K562 (cell line): ENCODE measurements around the gene SLC39A5. TPM values are rescaled to one million over a fixed set of nuclear protein-coding genes. Genes with fewer than 3 reads are reported as not detected.

Source experiments
- BRCA1 ChIP-seq, 2 experiments: fragments of 450-650 bp in 1 of 2; sonication (generic) in 1 of 2; formaldehyde crosslinking in 1 of 2; IDR thresholded peaks; 2 replicates each; pipeline versions ENCODE4 v1.5.0 to v1.6.1; 2017 to 2020; ENCODE audit warnings: mild to moderate bottlenecking in 1 of 2, missing genetic modification reagents in 1 of 2
- CBX2 ChIP-seq: fragments of 200-600 bp; sonication (generic); IDR thresholded peaks from one replicate; pipeline ENCODE4 v1.6.1; 2012; ENCODE audit warnings: mild to moderate bottlenecking, low read length, inconsistent platforms; ENCODE audit not compliant: insufficient read depth, poor library complexity, severe bottlenecking
- CREM ChIP-seq: IDR thresholded peaks from 2 replicates; pipeline ENCODE4 v1.6.1; 2014; ENCODE audit warnings: antibody characterized with exemption, low read depth
- EP300 ChIP-seq: IDR thresholded peaks from 2 replicates; pipeline ENCODE4 v1.6.1; 2012; ENCODE audit warnings: low read length, improper control_type of control experiment
- GTF2F1 ChIP-seq: IDR thresholded peaks from 2 replicates; pipeline ENCODE4 v1.6.1; 2011; ENCODE audit warnings: low read depth, low read length, improper control_type of control experiment
- KAT8 ChIP-seq: fragments of 450-650 bp; IDR thresholded peaks from 2 replicates; pipeline ENCODE4 v1.6.1; 2016; ENCODE audit warnings: low read depth, mild to moderate bottlenecking
- MCM2 ChIP-seq: fragments of 450-650 bp; IDR thresholded peaks from 2 replicates; pipeline ENCODE4 v1.6.1; 2017; ENCODE audit warnings: low read depth, mild to moderate bottlenecking
- NR2F6 ChIP-seq: fragments of 450-650 bp; formaldehyde crosslinking; IDR thresholded peaks from 2 replicates; pipeline ENCODE4 v1.4.0; 2020; ENCODE audit warnings: mild to moderate bottlenecking
- TEAD2 ChIP-seq: fragments of 450-650 bp; IDR thresholded peaks from 2 replicates; pipeline ENCODE4 v1.6.1; 2016; ENCODE audit warnings: missing genetic modification characterization, control low read depth, missing compliant biosample characterization
- THRAP3 ChIP-seq: fragments of 450-650 bp; IDR thresholded peaks from 2 replicates; pipeline ENCODE4 v1.6.1; 2016; ENCODE audit warnings: mild to moderate bottlenecking, inconsistent platforms, borderline replicate concordance
- ZNF224 ChIP-seq: sonication (generic); formaldehyde crosslinking; IDR thresholded peaks from 2 replicates; pipeline ENCODE4 v1.8.0; 2022; ENCODE audit warnings: mild to moderate bottlenecking, missing genetic modification reagents
- ZNF395 ChIP-seq: fragments of 200-800 bp; sonication (Bioruptor generic); IDR thresholded peaks from 2 replicates; pipeline ENCODE4 v1.6.1; 2017; ENCODE audit warnings: missing genetic modification characterization, missing compliant biosample characterization
- ZNF444 ChIP-seq: fragments of 250-450 bp; sonication (Bioruptor Pico); IDR thresholded peaks from 2 replicates; pipeline ENCODE4 v1.4.0; 2020; ENCODE audit warnings: mild to moderate bottlenecking, moderate library complexity
- polyA plus RNA-seq, 8 experiments: library from polyadenylated mRNA; depleted of rRNA in 4 of 8; stranded (reverse) in 5 of 8; unstranded in 3 of 8; fragments of >200 nt; fragmentation: Nextera tagmentation in 2 of 8; fragmentation: Illumina TruSeq in 1 of 8; extraction: Ambion mirVana in 2 of 8; extraction: Trizol in 1 of 8; gene quantifications; 2 replicates each; pipeline versions ENCODE4 v1.2.1 to v1.2.3, GENCODE V29; 2011 to 2014; ENCODE audit warnings: inconsistent platforms in 1 of 8, missing spikeins in 1 of 8
- total RNA-seq, 7 experiments: library from RNA; depleted of rRNA in 6 of 7; stranded (reverse); fragments of >200 nt in 6 of 7; fragmentation: Illumina TruSeq in 2 of 7; extraction: Trizol in 2 of 7; gene quantifications; 2 replicates each; pipeline versions ENCODE4 v1.2.1 to v1.2.3, GENCODE V29; 2011 to 2021; ENCODE audit warnings: low replicate concordance in 1 of 7
- TF ChIP-seq, protein P1 (sequence below): sonication (generic); formaldehyde crosslinking; IDR thresholded peaks from 2 replicates; pipeline ENCODE4 v1.8.0; 2022; ENCODE audit warnings: mild to moderate bottlenecking, missing genetic modification reagents
- TF ChIP-seq, protein P2 (sequence below): fragments of 200-600 bp; sonication (generic); IDR thresholded peaks from one replicate; pipeline ENCODE4 v1.6.1; 2012; ENCODE audit warnings: mild to moderate bottlenecking, low read depth, low read length, inconsistent platforms

The SLC39A5 gene
- total and polyA plus RNA-seq, 9 of the 15 experiments (the other 6 are each of a cell fraction or from before 2014, with no cell fraction given) = 0.08 to 0.10 TPM; not detected in 7

DNA sequence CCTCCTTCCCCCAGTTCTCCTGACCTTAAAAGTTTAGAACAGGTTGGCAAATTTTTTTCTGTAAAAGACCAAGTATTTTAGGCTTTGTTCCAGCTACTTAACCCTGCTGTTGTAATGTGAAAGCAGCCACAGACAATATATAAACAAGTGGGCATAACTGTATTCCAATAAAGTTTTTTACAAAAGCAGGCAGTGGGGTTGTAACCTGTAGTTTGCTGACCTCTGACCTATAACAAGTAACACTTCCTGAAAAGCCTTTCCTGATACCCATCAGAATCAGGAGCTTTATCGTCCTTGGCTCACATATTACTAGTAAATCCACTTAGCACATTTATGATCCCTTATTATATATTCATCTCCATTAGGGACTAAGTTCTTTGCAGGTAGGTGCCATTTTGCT lies 27.5 kb upstream of the SLC39A5 start (continued):
- TF ChIP-seq CBX2 (no peak), ZNF395 (CRISPR knock-in tag) (no peak), NR2F6 (CRISPR knock-in tag) (0 out of 2 replicates have a peak, but pooled peaks have one; percentile 54), TEAD2 (no peak), CREM (no peak), KAT8 (0 out of 2 replicates have a peak, but pooled peaks have one; percentile 24), THRAP3 (no peak), GTF2F1 (no peak), EP300 (no peak; the same call in 1 of the 2 replicates), MCM2 (no peak), BRCA1 (IDR thresholded peaks at IDR 0.05) (no peak), BRCA1 (CRISPR knock-in tag; IDR thresholded peaks at IDR 0.05) (no peak), ZNF224 (CRISPR knock-in tag) (no peak), ZNF444 (CRISPR knock-in tag) (no peak)
- TF ChIP-seq, protein P1, sequence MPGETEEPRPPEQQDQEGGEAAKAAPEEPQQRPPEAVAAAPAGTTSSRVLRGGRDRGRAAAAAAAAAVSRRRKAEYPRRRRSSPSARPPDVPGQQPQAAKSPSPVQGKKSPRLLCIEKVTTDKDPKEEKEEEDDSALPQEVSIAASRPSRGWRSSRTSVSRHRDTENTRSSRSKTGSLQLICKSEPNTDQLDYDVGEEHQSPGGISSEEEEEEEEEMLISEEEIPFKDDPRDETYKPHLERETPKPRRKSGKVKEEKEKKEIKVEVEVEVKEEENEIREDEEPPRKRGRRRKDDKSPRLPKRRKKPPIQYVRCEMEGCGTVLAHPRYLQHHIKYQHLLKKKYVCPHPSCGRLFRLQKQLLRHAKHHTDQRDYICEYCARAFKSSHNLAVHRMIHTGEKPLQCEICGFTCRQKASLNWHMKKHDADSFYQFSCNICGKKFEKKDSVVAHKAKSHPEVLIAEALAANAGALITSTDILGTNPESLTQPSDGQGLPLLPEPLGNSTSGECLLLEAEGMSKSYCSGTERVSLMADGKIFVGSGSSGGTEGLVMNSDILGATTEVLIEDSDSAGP (CRISPR knock-in tag) = no peak
- TF ChIP-seq, protein P2, sequence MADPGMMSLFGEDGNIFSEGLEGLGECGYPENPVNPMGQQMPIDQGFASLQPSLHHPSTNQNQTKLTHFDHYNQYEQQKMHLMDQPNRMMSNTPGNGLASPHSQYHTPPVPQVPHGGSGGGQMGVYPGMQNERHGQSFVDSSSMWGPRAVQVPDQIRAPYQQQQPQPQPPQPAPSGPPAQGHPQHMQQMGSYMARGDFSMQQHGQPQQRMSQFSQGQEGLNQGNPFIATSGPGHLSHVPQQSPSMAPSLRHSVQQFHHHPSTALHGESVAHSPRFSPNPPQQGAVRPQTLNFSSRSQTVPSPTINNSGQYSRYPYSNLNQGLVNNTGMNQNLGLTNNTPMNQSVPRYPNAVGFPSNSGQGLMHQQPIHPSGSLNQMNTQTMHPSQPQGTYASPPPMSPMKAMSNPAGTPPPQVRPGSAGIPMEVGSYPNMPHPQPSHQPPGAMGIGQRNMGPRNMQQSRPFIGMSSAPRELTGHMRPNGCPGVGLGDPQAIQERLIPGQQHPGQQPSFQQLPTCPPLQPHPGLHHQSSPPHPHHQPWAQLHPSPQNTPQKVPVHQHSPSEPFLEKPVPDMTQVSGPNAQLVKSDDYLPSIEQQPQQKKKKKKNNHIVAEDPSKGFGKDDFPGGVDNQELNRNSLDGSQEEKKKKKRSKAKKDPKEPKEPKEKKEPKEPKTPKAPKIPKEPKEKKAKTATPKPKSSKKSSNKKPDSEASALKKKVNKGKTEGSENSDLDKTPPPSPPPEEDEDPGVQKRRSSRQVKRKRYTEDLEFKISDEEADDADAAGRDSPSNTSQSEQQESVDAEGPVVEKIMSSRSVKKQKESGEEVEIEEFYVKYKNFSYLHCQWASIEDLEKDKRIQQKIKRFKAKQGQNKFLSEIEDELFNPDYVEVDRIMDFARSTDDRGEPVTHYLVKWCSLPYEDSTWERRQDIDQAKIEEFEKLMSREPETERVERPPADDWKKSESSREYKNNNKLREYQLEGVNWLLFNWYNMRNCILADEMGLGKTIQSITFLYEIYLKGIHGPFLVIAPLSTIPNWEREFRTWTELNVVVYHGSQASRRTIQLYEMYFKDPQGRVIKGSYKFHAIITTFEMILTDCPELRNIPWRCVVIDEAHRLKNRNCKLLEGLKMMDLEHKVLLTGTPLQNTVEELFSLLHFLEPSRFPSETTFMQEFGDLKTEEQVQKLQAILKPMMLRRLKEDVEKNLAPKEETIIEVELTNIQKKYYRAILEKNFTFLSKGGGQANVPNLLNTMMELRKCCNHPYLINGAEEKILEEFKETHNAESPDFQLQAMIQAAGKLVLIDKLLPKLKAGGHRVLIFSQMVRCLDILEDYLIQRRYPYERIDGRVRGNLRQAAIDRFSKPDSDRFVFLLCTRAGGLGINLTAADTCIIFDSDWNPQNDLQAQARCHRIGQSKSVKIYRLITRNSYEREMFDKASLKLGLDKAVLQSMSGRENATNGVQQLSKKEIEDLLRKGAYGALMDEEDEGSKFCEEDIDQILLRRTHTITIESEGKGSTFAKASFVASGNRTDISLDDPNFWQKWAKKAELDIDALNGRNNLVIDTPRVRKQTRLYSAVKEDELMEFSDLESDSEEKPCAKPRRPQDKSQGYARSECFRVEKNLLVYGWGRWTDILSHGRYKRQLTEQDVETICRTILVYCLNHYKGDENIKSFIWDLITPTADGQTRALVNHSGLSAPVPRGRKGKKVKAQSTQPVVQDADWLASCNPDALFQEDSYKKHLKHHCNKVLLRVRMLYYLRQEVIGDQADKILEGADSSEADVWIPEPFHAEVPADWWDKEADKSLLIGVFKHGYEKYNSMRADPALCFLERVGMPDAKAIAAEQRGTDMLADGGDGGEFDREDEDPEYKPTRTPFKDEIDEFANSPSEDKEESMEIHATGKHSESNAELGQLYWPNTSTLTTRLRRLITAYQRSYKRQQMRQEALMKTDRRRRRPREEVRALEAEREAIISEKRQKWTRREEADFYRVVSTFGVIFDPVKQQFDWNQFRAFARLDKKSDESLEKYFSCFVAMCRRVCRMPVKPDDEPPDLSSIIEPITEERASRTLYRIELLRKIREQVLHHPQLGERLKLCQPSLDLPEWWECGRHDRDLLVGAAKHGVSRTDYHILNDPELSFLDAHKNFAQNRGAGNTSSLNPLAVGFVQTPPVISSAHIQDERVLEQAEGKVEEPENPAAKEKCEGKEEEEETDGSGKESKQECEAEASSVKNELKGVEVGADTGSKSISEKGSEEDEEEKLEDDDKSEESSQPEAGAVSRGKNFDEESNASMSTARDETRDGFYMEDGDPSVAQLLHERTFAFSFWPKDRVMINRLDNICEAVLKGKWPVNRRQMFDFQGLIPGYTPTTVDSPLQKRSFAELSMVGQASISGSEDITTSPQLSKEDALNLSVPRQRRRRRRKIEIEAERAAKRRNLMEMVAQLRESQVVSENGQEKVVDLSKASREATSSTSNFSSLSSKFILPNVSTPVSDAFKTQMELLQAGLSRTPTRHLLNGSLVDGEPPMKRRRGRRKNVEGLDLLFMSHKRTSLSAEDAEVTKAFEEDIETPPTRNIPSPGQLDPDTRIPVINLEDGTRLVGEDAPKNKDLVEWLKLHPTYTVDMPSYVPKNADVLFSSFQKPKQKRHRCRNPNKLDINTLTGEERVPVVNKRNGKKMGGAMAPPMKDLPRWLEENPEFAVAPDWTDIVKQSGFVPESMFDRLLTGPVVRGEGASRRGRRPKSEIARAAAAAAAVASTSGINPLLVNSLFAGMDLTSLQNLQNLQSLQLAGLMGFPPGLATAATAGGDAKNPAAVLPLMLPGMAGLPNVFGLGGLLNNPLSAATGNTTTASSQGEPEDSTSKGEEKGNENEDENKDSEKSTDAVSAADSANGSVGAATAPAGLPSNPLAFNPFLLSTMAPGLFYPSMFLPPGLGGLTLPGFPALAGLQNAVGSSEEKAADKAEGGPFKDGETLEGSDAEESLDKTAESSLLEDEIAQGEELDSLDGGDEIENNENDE = no peak
